Inflammatory macrophage treated with lipopolysaccharide for 4 hours (primary cell): ENCODE results near the gene KLC3.

Experiments used
- DNase-seq: peaks from one replicate; pipeline ENCODE4 v3.0.0-alpha.2; 2020

The KLC3 gene

GRCh38 chr19:45380107-45380506 lies 39.6 kb downstream of the KLC3 start:
- no peak for DNase-seq

DNA sequence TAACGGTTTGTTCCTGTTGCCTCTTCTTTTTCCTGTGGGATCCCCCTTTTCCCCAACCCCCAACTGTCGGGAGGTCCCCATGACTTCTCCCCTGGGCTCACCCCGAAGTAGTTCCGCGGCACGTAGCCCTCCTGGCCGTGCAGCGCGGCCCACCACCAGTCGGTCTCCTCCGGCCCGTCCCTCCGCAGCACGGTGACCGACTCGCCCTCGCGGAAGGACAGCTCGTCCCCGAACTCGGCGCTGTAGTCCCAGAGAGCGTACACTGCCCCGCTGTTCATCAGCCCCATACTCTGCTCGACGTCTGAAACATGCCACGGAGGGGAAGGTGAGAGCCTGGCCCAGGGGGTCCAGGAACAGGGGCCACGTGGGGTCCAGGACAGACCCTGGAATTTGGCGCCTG lies 41.9 kb downstream of the KLC3 start:
- DNase-seq, result no peak

GRCh38 chr19:45385392-45386221 lies 45.1 kb downstream of the KLC3 start:
- no peak for DNase-seq

- peak; percentile 58 for DNase-seq
These were observed 50.8 kb downstream of the KLC3 start for GRCh38 chr19:45391346-45391745.

DNA sequence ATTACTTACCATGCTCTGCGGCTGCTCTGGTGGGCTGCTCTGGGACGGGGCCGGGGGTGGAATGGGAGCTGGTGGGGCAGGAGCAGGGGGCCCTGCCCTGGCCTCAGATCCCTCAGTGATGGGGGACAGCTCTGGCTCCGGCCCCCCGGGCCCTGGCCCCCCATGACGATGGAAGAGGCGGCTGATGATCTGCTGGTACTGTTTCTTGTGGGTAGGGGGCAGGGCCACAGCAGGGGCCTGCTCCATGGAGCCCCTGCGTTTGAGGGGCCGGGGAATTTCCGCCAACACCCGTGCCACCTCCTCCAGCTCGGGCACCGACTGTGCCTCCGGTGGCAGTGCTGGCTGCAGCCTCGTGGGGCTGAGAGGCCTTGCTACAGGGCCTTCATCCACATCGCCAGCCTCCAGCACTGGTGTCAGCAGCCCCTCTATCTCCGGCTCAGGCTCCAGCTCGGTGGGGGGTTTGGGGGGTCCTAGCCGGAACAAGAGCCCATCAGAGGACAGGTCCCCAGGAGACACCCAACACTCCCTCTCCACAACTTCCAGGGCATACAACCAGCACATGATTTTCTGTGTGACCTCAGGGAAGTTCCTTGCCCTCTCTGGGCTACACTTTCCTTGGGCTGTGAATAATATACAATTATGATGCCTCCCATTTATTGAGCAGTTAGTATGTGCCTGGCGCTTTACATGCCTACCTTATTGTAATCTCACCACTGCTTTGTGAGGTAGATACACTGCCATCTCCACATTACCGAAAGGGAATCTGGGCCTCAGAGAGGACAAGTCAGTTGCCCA lies 51.5 kb downstream of the KLC3 start:
- no peak for DNase-seq

- DNase-seq, result peak; percentile 18
These were observed 55.5 kb downstream of the KLC3 start for GRCh38 chr19:45395821-45396617.

- DNase-seq, result no peak
These were observed 59.6 kb downstream of the KLC3 start for GRCh38 chr19:45400192-45400591.
